Mammary epithelial cell (primary cell): ENCODE data around the gene ENTHD1.

ENCODE experiments used
- EZH2 ChIP-seq: IDR thresholded peaks from 2 replicates; pipeline ENCODE4 v1.6.1; 2012; ENCODE audit warnings: low read length, inconsistent platforms, borderline replicate concordance
- TF ChIP-seq, protein P1 (sequence below), 2 donors: IDR thresholded peaks in 1 of 2; conservative IDR thresholded peaks in 1 of 2; 2 replicates each; pipeline ENCODE4 v1.5.1; 2011 to 2012; ENCODE audit warnings: inconsistent platforms in 2 of 2, low read length in 2 of 2, mild to moderate bottlenecking in 2 of 2, control low read depth in 1 of 2, low read depth in 1 of 2; ENCODE audit not compliant: insufficient read depth in 1 of 2; ENCODE audit errors: extremely low read depth in 1 of 2

DNA sequence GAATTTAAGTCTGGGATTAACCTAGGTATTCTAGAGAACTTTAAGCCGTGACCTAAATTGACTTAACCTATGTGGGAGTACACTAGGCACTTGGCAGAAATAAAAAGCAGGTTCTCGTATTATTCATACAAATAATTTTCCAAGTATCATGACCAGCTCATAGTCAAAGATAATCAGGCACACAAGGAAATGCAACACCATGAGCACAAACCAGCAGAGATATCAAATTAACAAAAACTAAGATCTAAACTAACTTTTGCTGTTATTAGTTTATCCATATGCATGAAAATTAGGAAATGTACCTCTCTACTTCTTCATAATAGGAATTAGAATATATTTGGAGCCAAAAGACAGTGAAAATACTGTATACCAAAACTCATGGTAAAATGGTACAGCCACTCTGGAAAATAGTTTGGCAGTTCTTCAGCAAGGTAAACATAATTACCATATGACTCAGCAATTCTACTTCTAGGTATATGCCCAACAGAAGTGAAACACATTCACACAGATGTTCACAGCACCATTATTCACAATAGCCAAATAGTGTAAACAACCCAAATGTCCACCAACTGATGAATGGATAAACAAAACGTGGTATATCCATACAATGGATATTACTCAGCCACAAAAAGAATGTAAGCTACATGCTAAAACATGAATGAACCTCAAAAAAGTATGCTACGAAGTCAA lies 154.1 kb downstream of the ENTHD1 start:
- TF ChIP-seq, protein P1, sequence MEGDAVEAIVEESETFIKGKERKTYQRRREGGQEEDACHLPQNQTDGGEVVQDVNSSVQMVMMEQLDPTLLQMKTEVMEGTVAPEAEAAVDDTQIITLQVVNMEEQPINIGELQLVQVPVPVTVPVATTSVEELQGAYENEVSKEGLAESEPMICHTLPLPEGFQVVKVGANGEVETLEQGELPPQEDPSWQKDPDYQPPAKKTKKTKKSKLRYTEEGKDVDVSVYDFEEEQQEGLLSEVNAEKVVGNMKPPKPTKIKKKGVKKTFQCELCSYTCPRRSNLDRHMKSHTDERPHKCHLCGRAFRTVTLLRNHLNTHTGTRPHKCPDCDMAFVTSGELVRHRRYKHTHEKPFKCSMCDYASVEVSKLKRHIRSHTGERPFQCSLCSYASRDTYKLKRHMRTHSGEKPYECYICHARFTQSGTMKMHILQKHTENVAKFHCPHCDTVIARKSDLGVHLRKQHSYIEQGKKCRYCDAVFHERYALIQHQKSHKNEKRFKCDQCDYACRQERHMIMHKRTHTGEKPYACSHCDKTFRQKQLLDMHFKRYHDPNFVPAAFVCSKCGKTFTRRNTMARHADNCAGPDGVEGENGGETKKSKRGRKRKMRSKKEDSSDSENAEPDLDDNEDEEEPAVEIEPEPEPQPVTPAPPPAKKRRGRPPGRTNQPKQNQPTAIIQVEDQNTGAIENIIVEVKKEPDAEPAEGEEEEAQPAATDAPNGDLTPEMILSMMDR (conservative IDR thresholded peaks at IDR 0.05 in 1 of 2, IDR thresholded peaks at IDR 0.05 in 1 of 2; ENCODE audit: extremely low read depth in 1 of 2, insufficient read depth in 1 of 2, low read depth in 1 of 2, low read length in 2 of 2) = no peak
- TF ChIP-seq EZH2 = no peak
